Pancreas (tissue), 10 donors: ENCODE measurements around the gene STK39. TPM values are rescaled to one million over a fixed set of nuclear protein-coding genes. Genes with fewer than 3 reads are reported as not detected.

Experiments used
- ATAC-seq, 4 donors: fragments of 200-7000 bp; cut with Tn5 transposase; one replicate each; pipeline versions ENCODE4 v1.8.0 to v1.9.1; 2020; ENCODE audit warnings: mild to moderate bottlenecking in 4 of 4, moderate library complexity in 4 of 4
- DNase-seq, 6 donors: peaks; one replicate each; pipeline ENCODE4 v3.0.0-alpha.2; 2020
- FAIRE-seq: peaks from 2 replicates; lab custom pipeline; 2012; peaks lifted over from hg19 to GRCh38; lab: Jason Lieb, UNC
- H3K27ac ChIP-seq, 4 donors: fragments of 200-600 bp; sonication (generic); 1 replicate in 3 of 4; 2 replicates in 1 of 4; pipeline versions ENCODE4 v1.5.0 to v1.8.0; 2020
- H3K27me3 ChIP-seq, 4 donors: fragments of 200-600 bp; one replicate each; pipeline ENCODE4 v1.8.0; 2021
- H3K36me3 ChIP-seq, 3 donors: fragments of 200-600 bp; sonication (generic) in 1 of 3; one replicate each; pipeline versions ENCODE4 v1.5.0 to v1.8.0; 2020 to 2021
- H3K4me1 ChIP-seq, 3 donors: fragments of 200-600 bp; one replicate each; pipeline ENCODE4 v1.8.0; 2021
- H3K4me3 ChIP-seq, 4 donors: fragments of 200-600 bp; sonication (generic) in 2 of 4; one replicate each; pipeline versions ENCODE4 v1.5.0 to v1.8.0; 2020 to 2021
- H3K9me3 ChIP-seq, 4 donors: fragments of 200-600 bp; one replicate each; pipeline ENCODE4 v1.8.0; 2021
- CTCF ChIP-seq, 4 donors: fragments of 200-600 bp; sonication (generic) in 3 of 4; IDR thresholded peaks; one replicate each; pipeline versions ENCODE4 v1.5.0 to v1.8.0; 2021; ENCODE audit warnings: antibody characterized with exemption in 4 of 4
- WGBS, 2 donors: extraction: QIAGEN DNeasy Blood & Tissue Kit; methylation state at CpG; one replicate each; pipeline ENCODE4 v1.1.7; 2013; 5-methylcytosine and 5-hydroxymethylcytosine counted together
- intact Hi-C, 3 donors: fragments of 100-400 bp; cut with DNase I; formaldehyde crosslinking; loops; one replicate each; pipeline versions ENCODE4 v1.11.1 to v1.14.2; 2022
- polyA plus RNA-seq, 2 donors: library from polyadenylated mRNA; stranded (reverse); fragments of 200-250 nt; gene quantifications; one replicate each; pipeline ENCODE4 v1.2.3, GENCODE V29; 2013
- total RNA-seq, 6 donors: library from RNA; stranded (reverse); fragmentation: NEBNext Ultra II Directional in 4 of 6; extraction: Animal tissue kit (Norgen Biotek cat#: 25700) in 4 of 6; gene quantifications; one replicate each; pipeline versions ENCODE4 v1.2.1 to v1.2.4, GENCODE V29; 2021 to 2023
- donor health status: healthy with polysubstance abuse.
- donor health status: DM: no; HTN: no; CAD: no; lungs with moderate emphysema.
- donor health status: DM: no; HTN: no; CAD: no.
- donor health status: control.
- donor health status: control.
- donor health status: Bipolar disorder and iron deficiency.
- donor health status: DM: yes; HTN: yes; CAD: no.
- donor health status: DM: no; HTN: no; CAD: no.
- donor health status: DM: no; HTN: no; CAD: no.
- donor health status: DM: yes; HTN: yes; CAD: no.

STK39 gene
- total and polyA plus RNA-seq, 8 donors = 9.5 to 23.1 (median 15.5) TPM

- ATAC-seq (no peak), FAIRE-seq (no peak), DNase-seq (no peak)
- Histone ChIP-seq H3K27ac (no peak overlapping the region), H3K9me3 (no peaks in the 10 kb centered on the region), H3K36me3 (no peaks in the 10 kb centered on the region), H3K4me3 (no peak overlapping the region), H3K4me1 (no peaks in the 10 kb centered on the region), H3K27me3 (no peaks in the 10 kb centered on the region)
- TF ChIP-seq CTCF (IDR thresholded peaks at IDR 0.05) = no peak
- intact Hi-C loops = no loop called here
- 100% methylated on average over 1 of the region's 1 CpG for WGBS, 2 donors
These were observed 255.1 kb downstream of the STK39 start for GRCh38 chr2:167992278-167992677.

GRCh38 chr2:167990062-167990461 lies 257.3 kb downstream of the STK39 start:
- Histone ChIP-seq H3K4me3 (no peak overlapping the region), H3K27ac (no peak overlapping the region), H3K9me3 (no peaks in the 10 kb centered on the region), H3K4me1 (no peaks in the 10 kb centered on the region), H3K27me3 (no peaks in the 10 kb centered on the region), H3K36me3 (no peaks in the 10 kb centered on the region)
- no peak for FAIRE-seq
- no peak for TF ChIP-seq CTCF (IDR thresholded peaks at IDR 0.05)
- WGBS, 2 donors = 79 to 83% methylated on average over 4 of the region's 4 CpGs
- ATAC-seq = no peak
- intact Hi-C loops = no loop called here
- no peak for DNase-seq

- ATAC-seq = no peak
- 96 to 98% methylated on average over 2 of the region's 2 CpGs for WGBS, 2 donors
- H3K27me3 ChIP-seq = no peaks in the 10 kb centered on the region
- H3K27ac ChIP-seq = no peak overlapping the region
- TF ChIP-seq CTCF (IDR thresholded peaks at IDR 0.05) = no peak
- no peak for DNase-seq
- H3K9me3 ChIP-seq = no peaks in the 10 kb centered on the region
- no peaks in the 10 kb centered on the region for H3K36me3 ChIP-seq
- FAIRE-seq = no peak
- H3K4me3 ChIP-seq = no peak overlapping the region
- H3K4me1 ChIP-seq = no peaks in the 10 kb centered on the region
- intact Hi-C loops = no loop called here
These were observed 259.1 kb downstream of the STK39 start for GRCh38 chr2:167988296-167988695.

- H3K36me3 ChIP-seq = no peaks in the 10 kb centered on the region
- FAIRE-seq (no peak), DNase-seq (no peak), ATAC-seq (no peak)
- no peak for TF ChIP-seq CTCF (IDR thresholded peaks at IDR 0.05)
- intact Hi-C loops = no loop called here
- no peak overlapping the region for H3K4me3 ChIP-seq
- H3K27ac ChIP-seq = no peak overlapping the region
- no peaks in the 10 kb centered on the region for H3K4me1 ChIP-seq
- H3K27me3 ChIP-seq = no peaks in the 10 kb centered on the region
- H3K9me3 ChIP-seq = no peaks in the 10 kb centered on the region
- WGBS, 2 donors = 93 to 97% methylated on average over 1 of the region's 1 CpG
These were observed 259.8 kb downstream of the STK39 start for GRCh38 chr2:167987558-167987957.

- no peaks in the 10 kb centered on the region for H3K27me3 ChIP-seq
- no peaks in the 10 kb centered on the region for H3K4me1 ChIP-seq
- no peak for ATAC-seq
- FAIRE-seq = no peak
- no peak for TF ChIP-seq CTCF (IDR thresholded peaks at IDR 0.05)
- no peaks in the 10 kb centered on the region for H3K9me3 ChIP-seq
- H3K36me3 ChIP-seq = no peaks in the 10 kb centered on the region
- 95 to 97% methylated on average over 6 of the region's 6 CpGs for WGBS, 2 donors
- H3K27ac ChIP-seq = no peak overlapping the region
- no peak for DNase-seq
- intact Hi-C loops = no loop called here
- H3K4me3 ChIP-seq = no peak overlapping the region
These were observed 260.4 kb downstream of the STK39 start for GRCh38 chr2:167987026-167987425.
